GM18909 (cell line): ENCODE measurements around the gene CYP3A7.
"Not testable (repeated sequence)": the region's sequence is repeated elsewhere in the genome, so short reads cannot be mapped to it uniquely, and the experiment has no call there.

Experiments used
- ATAC-seq: cut with Tn5 transposase; IDR thresholded peaks from one replicate; pipeline ENCODE4 v1.9.1; 2021; ENCODE audit warnings: mild to moderate bottlenecking; ENCODE audit not compliant: unreplicated experiment, poor library complexity

CYP3A7 gene

GRCh38 chr7:99709838-99710578 lies 25.0 kb downstream of the CYP3A7 start:
- no peak for ATAC-seq

- ATAC-seq = no peak
These were observed 25.7 kb downstream of the CYP3A7 start for GRCh38 chr7:99709260-99709659.

- ATAC-seq = no peak
These were observed 27.9 kb downstream of the CYP3A7 start for GRCh38 chr7:99707096-99707495.

DNA sequence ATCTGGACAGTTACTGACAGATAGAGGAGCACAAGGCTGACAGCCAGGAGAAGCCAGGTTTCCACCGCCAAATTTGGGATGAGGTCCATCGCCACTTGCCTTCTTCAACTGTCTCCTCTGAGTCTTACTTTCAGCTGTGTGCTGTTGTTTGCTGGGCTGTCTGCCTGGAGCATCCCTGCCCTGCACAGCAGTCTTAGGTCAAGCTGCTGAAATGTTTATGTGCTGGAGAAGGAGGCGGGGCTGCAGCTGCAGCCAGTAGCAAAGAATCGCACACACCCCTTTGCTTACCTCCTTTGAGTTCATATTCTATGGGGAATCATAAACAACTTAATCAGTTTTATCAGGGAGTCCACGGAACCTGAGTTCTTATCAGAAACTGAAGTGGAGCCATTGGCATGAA lies 35.0 kb downstream of the CYP3A7 start:
- no peak for ATAC-seq

DNA sequence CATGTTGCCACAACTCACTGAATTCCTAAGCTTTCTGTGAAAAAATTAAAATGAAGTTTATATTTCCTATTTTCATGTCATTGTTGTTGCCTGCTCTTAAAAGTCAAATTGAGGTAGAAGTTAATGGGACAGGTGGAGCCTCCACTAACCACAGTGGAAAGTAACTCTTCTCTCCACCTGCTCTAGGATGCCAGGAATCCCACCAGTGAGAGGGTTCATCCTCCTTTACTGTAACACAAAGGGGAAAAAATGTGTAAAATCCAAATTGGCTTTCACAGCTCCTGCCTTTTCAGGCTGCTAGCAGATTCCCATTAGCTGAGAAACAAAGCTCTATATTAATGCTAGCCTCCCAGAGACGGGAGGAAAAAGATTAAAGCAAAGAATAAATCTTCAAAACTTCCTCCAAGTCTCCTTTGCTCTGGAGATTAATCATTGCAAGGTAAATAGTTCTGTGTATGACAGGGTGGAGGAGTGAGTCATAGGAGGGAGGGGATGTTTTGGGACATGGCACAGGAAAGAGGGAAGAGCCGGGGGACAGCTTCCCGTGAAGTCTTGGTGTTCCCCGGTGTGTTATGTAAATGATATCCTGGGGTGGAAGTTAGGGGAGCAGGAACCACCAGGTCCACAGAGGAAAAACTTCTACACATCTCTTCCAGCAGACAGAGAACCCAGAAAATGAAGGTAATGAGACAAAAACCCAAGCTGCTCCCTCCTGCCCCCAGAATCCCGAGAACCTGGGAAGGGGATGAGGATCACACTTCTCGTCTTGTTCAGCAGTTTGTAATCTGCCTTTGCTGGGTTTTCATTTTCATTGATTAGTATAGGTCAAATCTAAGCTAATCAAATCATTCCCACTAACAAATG lies 35.9 kb downstream of the CYP3A7 start:
- not testable (repeated sequence) for ATAC-seq

DNA sequence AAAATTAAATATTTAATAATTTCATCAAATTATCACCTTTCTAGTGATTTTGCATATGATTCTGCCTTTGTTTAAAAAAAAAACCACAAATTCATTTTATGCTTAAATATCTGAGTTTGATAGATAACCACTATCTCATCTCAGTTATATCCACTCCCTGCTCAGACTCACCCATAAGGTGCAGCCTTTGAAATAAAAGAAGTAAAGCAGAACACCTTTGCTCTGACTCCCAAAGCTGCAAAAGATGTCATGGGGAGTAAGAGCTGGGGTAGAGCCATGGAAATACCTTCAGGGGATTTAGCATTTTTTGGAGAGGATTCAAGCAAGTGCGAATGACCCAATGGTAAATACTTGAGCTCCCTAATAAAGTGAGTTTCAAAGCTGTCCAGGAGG lies 40.1 kb downstream of the CYP3A7 start:
- ATAC-seq = no peak

GRCh38 chr7:99694201-99694911 lies 40.6 kb downstream of the CYP3A7 start:
- no peak for ATAC-seq

- no peak for ATAC-seq
These were observed 41.4 kb downstream of the CYP3A7 start for GRCh38 chr7:99693427-99694200.

DNA sequence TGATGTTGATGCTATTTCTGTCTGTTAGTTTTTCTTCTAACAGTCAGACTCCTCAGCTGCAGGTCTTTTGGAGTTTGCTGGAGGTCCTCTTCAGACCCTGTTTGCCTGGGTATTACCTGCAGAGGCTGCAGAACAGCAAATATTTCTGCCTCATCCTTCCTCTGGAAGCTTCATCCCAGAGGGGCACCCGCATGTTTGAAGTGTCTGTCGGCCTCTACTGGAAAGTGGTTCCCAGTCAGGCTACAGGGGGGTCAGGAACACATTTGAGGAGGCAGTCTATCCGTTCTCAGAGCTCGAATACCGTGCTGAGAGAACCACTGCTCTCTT lies 41.9 kb downstream of the CYP3A7 start:
- ATAC-seq = no peak

DNA sequence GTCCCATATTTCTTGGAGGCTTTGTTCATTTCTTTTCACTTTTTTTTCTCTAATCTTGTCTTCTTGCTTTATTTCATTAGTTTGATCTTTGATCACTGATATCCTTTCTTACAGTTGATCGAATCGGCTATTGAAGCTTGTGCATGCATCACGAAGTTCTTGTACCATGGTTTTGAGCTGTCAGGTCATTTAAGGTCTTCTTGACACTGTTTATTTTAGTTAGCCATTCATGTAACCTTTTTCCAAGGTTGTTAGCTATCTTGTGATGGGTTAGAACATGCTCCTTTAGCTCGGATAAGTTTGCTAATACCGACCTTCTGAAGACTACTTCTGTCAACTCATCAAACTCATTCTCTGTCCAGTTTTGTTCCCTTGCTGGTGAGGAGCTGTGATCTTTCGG lies 42.4 kb downstream of the CYP3A7 start:
- ATAC-seq = not testable (repeated sequence)

- not testable (repeated sequence) for ATAC-seq
These were observed 43.3 kb downstream of the CYP3A7 start for GRCh38 chr7:99691658-99692057.

- not testable (repeated sequence) for ATAC-seq
These were observed 44.1 kb downstream of the CYP3A7 start for GRCh38 chr7:99690918-99691317.

DNA sequence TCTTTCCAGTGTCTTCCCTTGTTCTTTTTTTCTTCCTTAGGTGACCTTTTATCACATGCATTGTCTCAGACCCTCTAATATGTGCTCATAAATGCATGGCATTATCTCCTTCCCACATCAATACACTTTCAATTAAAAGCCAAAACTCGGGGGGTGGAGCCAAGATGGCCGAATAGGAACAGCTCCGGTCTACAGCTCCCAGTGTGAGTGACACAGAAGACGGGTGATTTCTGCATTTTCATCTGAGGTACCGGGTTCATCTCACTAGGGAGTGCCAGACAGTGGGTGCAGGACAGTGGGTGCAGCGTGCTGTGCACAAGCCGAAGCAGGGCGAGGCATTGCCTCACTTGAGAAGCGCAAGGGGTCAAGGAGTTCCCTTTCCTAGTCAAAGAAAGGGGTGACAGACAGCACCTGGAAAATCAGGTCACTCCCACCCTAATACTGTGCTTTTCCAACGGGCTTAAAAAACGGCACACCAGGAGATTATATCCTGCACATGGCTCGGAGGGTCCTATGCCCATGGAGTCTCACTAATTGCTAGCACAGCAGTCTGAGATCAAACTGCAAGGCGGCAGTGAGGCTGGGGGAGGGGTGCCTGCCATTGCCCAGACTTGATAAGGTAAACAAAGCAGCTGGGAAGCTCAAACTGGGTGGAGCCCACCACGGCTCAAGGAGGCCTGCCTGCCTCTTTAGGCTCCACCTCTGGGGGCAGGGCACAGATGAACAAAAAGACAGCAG lies 49.0 kb downstream of the CYP3A7 start:
- not testable (repeated sequence) for ATAC-seq

DNA sequence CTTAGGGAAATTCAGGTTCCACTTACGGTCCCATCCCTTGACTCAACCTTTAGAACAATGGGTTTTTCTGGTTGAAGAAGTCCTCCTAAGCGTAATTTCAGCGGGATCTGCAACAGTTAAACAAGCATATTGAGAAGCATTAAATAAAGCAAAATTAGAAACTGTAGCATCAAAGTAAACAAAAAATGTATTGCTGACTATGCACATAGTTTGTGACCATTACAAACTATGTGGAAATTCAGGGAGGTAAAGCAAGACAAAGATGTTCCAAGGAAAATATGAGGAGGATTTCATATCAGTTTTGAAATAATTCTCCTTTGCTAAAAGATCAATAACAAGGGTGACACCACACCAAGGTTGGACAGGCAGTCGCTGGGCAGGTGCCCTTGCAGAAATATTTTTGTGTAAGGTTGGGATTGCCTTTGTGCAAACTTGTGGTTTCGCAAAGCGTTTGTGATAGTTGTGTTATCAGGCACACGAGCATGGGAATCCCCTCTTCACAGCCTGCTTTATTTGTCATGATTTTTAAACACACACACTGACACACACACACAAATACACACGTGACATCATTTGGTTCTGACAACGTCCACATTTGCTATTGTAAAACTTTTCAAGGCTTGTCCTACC lies 49.8 kb downstream of the CYP3A7 start:
- no peak for ATAC-seq

DNA sequence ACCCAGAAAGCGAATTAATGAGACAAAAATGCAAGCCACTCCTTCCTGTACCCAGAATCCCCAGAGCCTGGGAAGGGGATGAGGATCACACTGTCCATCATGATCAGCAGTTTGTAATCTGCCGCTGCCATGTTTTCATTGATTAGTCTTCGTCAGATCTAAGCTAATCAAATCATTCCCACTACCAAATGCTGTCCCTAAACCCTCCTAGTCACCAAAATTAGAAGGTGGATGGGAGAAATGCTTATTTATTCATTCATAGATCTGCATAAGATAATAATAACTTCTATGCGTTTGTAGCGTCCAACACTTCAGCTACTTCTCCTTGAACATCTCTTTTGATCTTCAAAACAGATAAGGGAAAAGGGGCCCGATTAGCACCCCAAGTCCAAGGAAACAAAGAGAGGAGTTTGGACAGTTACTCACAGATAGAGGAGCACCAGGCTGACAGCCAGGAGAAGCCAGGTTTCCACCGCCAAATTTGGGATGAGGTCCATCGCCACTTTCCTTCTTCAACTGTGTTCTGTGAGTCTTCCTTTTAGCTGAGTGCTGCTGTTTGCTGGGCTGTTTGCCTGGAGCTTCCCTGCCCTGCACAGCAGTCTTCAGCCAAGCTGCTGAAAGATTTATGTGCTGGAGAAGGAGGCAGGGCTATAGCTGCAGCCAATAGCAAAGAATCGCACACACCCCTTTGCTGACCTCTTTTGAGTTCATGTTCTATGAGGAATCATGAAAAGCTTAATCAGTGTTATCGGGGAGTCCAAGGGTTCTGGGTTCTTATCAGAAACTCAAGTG lies 55.4 kb downstream of the CYP3A7 start, which contains the start of gene CYP3A5:
Gene CYP3A5, minus strand, starts transcription at position 597 of the 792 bp plus-strand sequence. Its CDS starts 100 bp downstream, at position 497.
- no peak for ATAC-seq

GRCh38 chr7:99679032-99679399 lies 56.0 kb downstream of the CYP3A7 start:
- ATAC-seq = no peak

- ATAC-seq = no peak
These were observed 57.3 kb downstream of the CYP3A7 start for GRCh38 chr7:99677648-99678045.

GRCh38 chr7:99677013-99677647 lies 57.9 kb downstream of the CYP3A7 start:
- ATAC-seq = no peak
